Measurements from ENCODE around the gene PKNOX1.

GRCh38 chr21:42986125-42986783 is 11.9 kb downstream of the PKNOX1 start:
- TF ChIP-seq ZFX (IDR thresholded peaks at IDR 0.05) (no peak), CTCF (conservative IDR thresholded peaks at IDR 0.05) (no peak)
